ENCODE data around the gene RAP1GAP2.
"Not testable (repeated sequence)": the region's sequence is repeated elsewhere in the genome, so short reads cannot be mapped to it uniquely, and the experiment has no call there.

RAP1GAP2 gene

DNA sequence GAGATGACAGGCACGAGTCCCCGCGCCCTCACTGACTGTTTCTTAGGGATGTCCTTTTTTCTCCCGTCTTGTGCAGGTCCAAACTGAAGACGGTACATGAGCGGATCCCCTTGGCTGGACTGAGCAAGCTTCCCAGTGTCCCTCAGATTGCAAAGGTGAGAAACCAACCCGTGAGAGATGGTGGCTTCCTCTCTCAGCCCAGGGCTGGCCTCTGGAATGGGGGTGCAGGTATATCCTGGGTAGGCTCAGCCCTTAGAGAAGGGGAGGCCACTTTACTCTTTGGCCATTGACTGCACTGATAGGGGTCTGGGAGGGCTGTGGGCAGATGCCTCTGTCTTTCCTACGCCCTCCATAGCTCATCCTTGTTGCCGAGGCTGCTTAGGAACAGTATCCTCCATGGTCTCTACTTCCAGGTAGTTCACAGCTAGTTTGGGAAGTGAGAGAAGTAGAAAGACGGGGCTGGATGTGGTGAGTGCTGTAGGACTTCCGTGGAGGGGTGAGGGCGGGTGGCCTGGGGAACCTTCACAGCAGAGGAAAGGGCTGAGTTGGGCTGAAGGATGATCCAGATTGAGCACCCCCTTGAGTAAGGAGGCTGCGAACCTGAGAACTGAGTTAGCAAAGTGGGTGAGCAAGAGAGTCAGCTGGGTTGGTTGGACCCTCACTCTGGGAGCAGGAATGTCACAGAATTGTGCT is 184.1 kb downstream of the RAP1GAP2 start:
- no peak overlapping the region for H3K4me3 ChIP-seq (ENCODE audit: low read depth, low read length)
- DNase-seq (ENCODE audit: low read depth): no peak
- TF ChIP-seq, protein P1, sequence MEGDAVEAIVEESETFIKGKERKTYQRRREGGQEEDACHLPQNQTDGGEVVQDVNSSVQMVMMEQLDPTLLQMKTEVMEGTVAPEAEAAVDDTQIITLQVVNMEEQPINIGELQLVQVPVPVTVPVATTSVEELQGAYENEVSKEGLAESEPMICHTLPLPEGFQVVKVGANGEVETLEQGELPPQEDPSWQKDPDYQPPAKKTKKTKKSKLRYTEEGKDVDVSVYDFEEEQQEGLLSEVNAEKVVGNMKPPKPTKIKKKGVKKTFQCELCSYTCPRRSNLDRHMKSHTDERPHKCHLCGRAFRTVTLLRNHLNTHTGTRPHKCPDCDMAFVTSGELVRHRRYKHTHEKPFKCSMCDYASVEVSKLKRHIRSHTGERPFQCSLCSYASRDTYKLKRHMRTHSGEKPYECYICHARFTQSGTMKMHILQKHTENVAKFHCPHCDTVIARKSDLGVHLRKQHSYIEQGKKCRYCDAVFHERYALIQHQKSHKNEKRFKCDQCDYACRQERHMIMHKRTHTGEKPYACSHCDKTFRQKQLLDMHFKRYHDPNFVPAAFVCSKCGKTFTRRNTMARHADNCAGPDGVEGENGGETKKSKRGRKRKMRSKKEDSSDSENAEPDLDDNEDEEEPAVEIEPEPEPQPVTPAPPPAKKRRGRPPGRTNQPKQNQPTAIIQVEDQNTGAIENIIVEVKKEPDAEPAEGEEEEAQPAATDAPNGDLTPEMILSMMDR (conservative IDR thresholded peaks at IDR 0.05; ENCODE audit: low read depth, low read length): no peak

DNA sequence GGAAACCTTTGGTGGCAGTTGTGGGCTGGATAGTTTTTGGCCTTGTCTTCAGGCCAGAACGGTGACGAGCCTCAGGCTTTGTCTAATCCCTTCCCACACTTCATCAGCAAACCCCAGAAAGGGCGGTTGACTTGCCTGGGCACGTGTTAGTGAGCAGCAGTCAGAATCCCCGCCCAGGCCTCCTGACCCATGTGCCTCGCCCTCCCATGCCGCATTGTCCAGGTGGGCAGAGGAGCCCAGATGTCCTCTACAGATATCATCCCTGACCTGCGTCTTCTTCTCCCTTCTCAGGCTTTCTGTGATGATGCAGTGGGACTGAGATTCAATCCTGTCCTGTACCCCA is 184.6 kb downstream of the RAP1GAP2 start:
- no peak overlapping the region for H3K4me3 ChIP-seq (ENCODE audit: low read depth, low read length)
- DNase-seq (ENCODE audit: low read depth): no peak
- TF ChIP-seq, protein P1 (conservative IDR thresholded peaks at IDR 0.05; ENCODE audit: low read depth, low read length): no peak

DNA sequence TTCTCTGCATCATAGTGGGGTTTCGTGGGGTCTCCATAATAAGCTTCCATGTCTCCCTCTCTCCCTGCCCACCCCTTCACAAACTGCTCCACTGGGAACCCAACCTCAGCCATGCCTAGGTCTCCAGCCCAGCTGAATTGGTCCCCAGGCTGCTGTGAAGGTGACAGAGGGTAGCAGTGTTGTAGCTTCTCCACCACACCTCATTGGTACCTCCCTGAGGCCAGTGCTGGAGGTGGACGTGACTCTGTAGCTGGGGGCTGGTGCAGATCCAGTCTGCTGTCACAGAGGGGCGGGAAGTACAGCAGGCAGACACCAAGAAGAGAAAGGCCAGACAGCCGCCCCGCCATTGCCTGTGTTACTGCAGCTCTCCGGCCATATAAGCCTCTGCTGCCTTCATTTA is 185.1 kb downstream of the RAP1GAP2 start:
- no peak overlapping the region for H3K4me3 ChIP-seq (ENCODE audit: low read depth, low read length)
- TF ChIP-seq, protein P1 (conservative IDR thresholded peaks at IDR 0.05; ENCODE audit: low read depth, low read length): no peak
- no peak for DNase-seq (ENCODE audit: low read depth)

DNA sequence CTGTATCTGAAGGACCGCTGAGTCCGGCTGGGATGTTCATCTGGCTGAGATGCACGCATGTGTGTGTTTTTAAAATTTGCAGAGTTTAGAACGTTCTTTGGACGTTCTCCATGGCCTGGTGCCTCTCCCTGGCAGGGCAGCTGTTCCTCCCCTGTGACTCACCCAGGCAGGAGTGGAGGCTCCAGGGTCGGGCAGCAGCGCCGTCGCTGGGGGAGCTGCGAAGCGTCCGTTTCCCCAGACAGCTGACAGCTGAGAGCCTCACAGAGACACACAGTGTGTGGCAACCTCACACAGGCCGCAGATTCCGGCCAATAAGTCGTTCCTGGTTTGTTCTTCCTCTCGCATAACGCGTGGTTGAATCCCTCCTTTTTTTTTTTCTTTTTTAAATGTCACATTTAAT is 186.6 kb downstream of the RAP1GAP2 start:
- DNase-seq (ENCODE audit: low read depth): no peak
- TF ChIP-seq, protein P1 (conservative IDR thresholded peaks at IDR 0.05; ENCODE audit: low read depth, low read length): no peak
- no peak overlapping the region for H3K4me3 ChIP-seq (ENCODE audit: low read depth, low read length)

DNA sequence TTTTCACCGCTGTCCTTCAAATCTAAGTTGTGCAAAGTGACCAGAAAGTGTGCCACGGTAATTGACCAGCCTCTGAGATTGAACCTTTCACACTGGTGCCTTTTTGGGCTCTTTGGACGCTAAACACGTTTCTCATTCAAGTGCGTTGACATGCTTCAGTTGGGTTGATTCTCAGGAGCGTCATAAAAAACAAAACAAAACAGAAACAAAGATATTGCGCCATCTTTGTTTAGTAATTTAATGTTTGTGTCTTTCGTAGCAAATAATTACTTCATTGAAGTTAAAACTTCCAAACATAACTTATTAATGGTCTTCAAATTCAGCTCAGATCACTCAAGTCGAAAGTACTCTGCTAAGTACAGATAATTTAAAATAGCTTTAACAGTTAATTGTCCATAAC is 187.0 kb downstream of the RAP1GAP2 start:
- TF ChIP-seq, protein P1 (conservative IDR thresholded peaks at IDR 0.05; ENCODE audit: low read depth, low read length): no peak
- no peak overlapping the region for H3K4me3 ChIP-seq (ENCODE audit: low read depth, low read length)

DNA sequence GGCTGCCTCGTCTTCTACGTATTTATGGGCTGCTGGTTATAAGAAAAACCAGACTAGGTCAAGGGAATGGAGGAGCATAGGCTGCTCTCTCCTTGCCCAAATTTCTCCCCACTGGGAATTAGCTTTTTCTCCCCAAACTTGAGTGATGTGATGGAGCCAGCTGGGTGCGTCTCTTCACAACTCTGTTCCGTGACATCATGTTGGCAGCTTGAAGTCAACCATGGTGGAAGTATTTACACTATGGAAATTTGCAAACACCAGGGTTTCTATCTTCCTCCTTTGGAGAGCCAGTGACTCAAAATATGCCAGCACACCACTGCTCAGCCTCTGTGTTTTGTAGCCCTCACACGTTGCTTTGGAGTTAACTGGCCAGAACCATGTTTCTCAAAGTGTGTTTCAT is 189.1 kb downstream of the RAP1GAP2 start:
- TF ChIP-seq, protein P1 (conservative IDR thresholded peaks at IDR 0.05; ENCODE audit: low read depth, low read length): no peak
- no peak for DNase-seq (ENCODE audit: low read depth)

More for the DNA sequence above, 187.0 kb downstream of the RAP1GAP2 start:
- DNase-seq (ENCODE audit: low read depth): no peak

DNA sequence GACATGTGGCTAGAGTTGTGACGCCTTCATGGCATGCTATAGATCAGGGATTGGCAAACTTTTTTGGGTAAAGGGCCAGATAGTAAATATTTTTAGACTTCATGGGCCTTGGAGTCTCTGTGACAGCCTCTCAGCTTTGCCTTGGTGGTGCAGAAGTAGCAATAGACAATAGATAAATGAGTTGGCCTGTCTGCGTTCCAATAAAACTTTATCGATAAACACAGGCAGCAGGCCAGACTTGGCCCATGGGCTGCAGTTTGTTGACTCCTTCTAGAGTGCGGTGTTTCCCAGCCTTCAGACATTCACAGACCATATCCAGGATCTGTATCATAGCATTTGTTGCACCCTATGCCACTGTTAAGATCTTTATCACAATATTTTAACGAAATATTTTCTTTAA is 190.7 kb downstream of the RAP1GAP2 start:
- no peak for DNase-seq (ENCODE audit: low read depth)
- no peak overlapping the region for H3K4me3 ChIP-seq (ENCODE audit: low read depth, low read length)
- TF ChIP-seq, protein P1 (conservative IDR thresholded peaks at IDR 0.05; ENCODE audit: low read depth, low read length): no peak

More for the DNA sequence above, 189.1 kb downstream of the RAP1GAP2 start:
- H3K4me3 ChIP-seq (ENCODE audit: low read depth, low read length): no peak overlapping the region

DNA sequence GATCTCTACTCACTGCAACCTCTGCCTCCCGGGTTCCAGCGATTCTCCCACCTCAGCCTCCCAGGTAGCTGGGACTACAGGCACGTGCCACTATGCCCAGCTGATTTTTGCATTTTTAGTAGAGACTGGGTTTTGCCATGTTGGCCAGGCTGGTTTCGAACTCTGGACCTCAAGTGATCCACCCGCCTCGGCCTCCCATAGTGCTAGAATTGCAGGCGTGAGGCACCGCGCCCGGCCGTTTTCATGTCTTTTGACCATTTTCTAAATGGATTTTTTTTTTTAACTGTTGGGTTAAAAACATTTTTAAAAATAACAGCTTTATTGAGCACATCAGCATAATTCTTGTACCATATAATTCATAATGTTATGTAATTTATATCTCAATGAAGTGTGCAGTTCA is 193.2 kb downstream of the RAP1GAP2 start:
- DNase-seq (ENCODE audit: low read depth); H3K4me3 ChIP-seq (ENCODE audit: low read depth, low read length): not testable (repeated sequence)

Measured in choroid plexus epithelial cell (primary cell).